G401.6 (cell line): ENCODE measurements around the gene GAPDH.

Experiments
- FAIRE-seq: peaks from 2 replicates; lab custom pipeline; 2012; peaks lifted over from hg19 to GRCh38; lab: Jason Lieb, UNC

GAPDH gene

GRCh38 chr12:6529291-6529737, 5.0 kb upstream of the GAPDH start:
- no peak for FAIRE-seq

GRCh38 chr12:6530576-6531260, 3.6 kb upstream of the GAPDH start:
- no peak for FAIRE-seq

GRCh38 chr12:6532051-6532926, 2.0 kb upstream of the GAPDH start:
- FAIRE-seq: no peak

GRCh38 chr12:6532927-6533652, 1.2 kb upstream of the GAPDH start:
- no peak for FAIRE-seq

- no peak for FAIRE-seq
Measured at GRCh38 chr12:6533653-6533922, 729 bp upstream of the GAPDH start.

GRCh38 chr12:6534695-6534944, 303 bp downstream of the GAPDH start:
- FAIRE-seq: no peak

- FAIRE-seq: no peak
Measured at GRCh38 chr12:6534945-6535696, 804 bp downstream of the GAPDH start.

- no peak for FAIRE-seq
Measured at GRCh38 chr12:6535697-6535946, 1.3 kb downstream of the GAPDH start.

- no peak for FAIRE-seq
Measured at GRCh38 chr12:6535960-6536847, 1.9 kb downstream of the GAPDH start.

GRCh38 chr12:6536894-6537579, 2.7 kb downstream of the GAPDH start:
- no peak for FAIRE-seq

GRCh38 chr12:6537580-6538419, 3.5 kb downstream of the GAPDH start:
- FAIRE-seq: peak; percentile 90

- FAIRE-seq: peak; percentile 91
Measured at GRCh38 chr12:6538420-6539313, 4.3 kb downstream of the GAPDH start.

GRCh38 chr12:6539314-6539682, 5.0 kb downstream of the GAPDH start:
- peak; percentile 78 for FAIRE-seq

- no peak for FAIRE-seq
Measured at GRCh38 chr12:6539707-6540134, 5.4 kb downstream of the GAPDH start.

- no peak for FAIRE-seq
Measured at GRCh38 chr12:6540181-6540877, 6.0 kb downstream of the GAPDH start.

GRCh38 chr12:6541371-6542165, 7.3 kb downstream of the GAPDH start:
- no peak for FAIRE-seq

- no peak for FAIRE-seq
Measured at GRCh38 chr12:6542209-6543009, 8.1 kb downstream of the GAPDH start.
